GM19035 (cell line): Measurements from ENCODE around the gene KLHDC10.
"Not testable (repeated sequence)": the region's sequence is repeated elsewhere in the genome, so short reads cannot be mapped to it uniquely, and the experiment has no call there.

Source experiments
- ATAC-seq: cut with Tn5 transposase; IDR thresholded peaks from one replicate; pipeline ENCODE4 v1.9.1; 2021; ENCODE audit not compliant: unreplicated experiment

The KLHDC10 gene

DNA sequence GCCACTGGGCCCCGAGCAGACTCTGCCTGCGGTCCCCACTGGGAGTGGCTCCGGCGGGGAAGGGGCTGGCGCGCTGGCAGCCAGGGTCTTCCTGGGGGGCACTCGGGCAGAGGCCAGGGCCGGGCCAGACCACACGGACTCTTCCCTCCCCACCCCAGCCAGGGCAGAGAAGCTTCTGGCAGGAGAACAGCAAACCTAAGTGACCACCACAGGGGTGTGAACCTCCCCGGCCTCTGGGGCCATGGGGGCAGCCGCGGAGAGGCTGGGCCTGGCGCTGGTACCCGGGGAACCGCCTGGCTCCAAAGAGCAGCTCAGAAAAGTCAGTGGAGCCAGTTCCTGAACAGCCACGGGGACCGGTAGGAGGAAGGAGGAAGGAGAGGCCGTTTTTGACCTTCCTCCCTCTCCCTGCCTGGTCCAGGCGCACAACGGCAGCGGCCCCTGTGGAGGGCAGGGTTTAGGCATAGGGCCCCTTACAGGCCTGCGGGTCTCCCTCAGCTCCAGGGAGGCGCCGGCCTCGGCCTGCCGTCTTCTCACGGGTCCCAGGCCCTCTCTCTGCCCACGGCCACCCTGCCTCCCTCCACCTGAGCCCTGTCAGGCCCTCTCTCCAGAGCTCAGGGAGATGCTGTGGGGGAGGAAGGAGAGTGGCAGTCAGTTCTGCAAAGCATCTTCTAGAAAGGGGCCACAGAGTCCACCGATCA is 83.0 kb downstream of the KLHDC10 start:
- ATAC-seq: no peak

- ATAC-seq: no peak
Observed at GRCh38 chr7:130154131-130154500, 83.8 kb downstream of the KLHDC10 start.

DNA sequence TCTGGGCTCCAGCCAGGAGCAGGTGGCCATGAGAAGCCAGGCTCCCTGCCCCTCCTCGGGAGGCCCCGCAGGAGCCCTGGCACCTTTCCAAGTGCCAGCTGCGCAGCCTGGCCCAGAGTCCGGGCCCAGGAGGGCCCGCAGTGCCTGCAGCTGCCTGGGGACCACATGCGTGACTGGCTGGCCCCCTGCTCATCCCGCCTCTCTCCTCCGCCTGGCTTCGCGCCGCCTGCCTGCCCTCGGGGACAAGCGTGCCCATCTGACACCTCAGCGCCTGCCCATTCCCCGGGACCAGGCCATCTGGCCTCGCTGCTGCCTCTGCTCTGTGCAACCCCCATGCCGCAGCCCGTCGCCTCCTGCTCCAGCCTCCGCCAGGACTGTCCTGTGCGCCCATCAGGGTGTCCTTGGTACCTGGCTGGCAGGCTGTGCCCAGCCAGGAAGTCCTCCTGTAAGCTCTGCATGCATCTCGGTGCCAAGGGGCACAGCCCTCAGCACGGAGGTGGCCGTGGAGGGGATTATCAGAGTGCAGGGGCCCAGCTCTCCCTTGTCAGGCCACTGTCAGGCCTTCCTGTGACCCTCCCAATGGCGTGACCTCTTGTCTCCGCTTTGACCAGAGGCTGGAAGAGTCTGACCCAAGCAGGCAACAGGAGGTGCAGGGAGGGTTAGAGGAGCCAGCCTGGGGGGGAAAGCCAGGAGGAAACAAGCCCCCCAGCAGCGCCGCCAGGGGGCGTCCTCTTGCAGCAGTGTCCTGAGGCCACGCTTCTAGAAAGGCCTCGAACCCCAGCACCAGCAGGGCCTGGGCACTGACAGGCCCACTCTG is 84.4 kb downstream of the KLHDC10 start:
- ATAC-seq: no peak

- ATAC-seq: no peak
Observed at GRCh38 chr7:130156140-130156539, 85.8 kb downstream of the KLHDC10 start.

GRCh38 chr7:130157700-130158099 is 87.4 kb downstream of the KLHDC10 start:
- ATAC-seq: no peak

DNA sequence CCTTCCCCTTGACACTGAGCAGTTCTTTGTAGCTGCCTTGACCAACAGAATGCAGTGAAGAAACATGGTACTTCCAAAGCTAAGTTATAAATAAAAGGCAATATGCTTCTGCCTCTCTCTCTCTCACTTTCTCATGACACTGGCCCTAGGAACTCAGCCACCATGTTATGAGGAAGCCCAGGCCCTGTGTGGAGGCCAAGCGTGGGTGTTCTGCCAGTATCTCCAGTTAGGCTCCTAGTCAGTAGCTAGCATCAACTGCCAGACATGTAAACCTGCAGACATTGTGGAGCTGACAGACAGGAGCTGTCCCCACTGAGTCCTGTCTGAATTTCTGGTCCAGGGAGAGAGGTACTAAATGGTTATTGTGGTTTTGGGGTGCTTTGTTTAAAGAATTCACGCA is 89.7 kb downstream of the KLHDC10 start:
- no peak for ATAC-seq

DNA sequence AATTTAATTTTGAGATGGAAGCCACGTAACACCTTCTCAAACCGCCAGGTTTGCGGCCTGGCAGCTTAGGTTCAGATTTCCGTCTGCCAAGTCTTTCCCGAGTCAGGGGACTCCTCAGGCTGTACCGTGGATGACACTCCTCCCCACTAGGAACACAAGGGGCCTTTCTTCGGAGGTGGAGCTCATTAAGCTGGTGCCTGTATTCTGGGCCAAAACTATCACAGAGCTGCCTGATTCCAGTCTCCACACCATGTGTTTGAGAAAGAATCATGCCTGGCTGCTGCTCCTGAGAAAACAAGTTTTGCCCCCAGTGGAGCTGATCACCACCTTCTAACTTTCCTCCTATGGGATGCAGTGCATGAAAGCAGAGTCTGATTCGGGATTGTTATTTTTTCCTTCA is 90.1 kb downstream of the KLHDC10 start:
- no peak for ATAC-seq

DNA sequence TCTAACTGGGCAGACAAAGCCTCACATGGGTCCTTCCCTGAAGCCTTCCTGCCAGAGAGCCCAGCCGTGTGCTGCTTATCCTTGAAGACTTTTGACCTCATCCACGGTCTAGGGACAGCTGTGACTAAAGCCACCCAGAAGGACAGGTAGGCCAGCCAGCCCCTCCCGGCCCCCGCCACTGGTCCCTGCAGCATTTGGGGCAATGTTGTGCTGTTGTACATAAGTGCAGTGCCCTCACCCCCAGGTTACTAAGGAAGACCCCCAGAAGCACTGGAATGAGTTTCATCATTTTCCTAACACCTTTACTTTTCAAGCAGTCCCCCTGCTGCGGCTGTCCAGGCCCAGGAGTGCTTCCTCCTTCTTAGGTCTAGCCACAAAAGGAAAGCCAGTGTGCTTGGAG is 91.9 kb downstream of the KLHDC10 start:
- no peak for ATAC-seq

DNA sequence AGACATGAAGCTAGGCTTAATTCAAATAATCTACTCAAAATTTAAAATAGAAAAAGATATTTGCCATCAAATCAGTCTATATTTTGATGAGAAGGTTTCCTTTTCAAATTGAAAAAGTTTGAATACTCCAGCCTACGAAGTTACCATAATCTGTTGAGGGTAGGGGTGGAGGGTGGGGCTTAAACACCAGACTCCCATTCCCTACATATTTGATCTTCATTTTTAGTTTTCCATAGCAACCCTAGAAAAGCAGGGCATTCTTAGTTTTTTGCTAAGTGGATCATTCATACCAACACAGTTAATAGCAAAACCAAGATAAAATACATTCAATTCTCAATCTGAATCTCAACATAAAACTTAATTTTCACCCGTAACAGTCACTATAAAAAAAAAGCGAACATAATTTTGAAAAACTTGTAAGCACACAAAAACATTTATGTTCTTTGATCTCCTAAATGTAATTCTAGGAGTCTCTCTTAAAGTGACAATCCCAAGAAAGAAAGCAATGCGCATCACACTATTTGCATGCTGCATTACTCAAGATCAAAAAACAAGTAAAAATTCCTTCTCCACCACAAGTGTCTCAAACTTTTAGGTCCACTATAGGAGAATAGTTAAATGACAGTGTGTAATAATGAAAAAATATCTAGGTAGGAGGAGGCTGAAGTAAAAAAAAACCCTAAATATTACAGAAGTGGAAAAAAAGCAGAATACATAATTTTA is 104.1 kb downstream of the KLHDC10 start:
- no peak for ATAC-seq

DNA sequence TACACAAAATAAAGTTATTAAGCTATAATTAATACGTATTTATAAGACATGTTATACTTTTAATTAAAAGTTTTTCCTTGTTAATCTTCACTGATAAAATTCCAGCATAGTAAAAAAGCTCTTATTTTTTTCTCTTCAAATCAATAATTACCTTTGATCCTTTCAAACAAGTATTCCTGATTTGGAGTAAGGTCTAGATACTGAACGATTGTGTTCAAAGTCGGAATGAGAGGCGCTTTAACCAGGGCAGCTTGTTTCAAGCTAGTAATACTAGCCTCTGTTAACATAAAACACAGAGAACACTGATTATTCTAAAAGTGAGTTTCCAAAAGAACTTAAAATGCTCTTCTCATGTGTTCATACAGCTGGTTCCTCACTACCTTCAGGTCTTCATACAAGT is 107.9 kb downstream of the KLHDC10 start:
- ATAC-seq: no peak

GRCh38 chr7:130179631-130180030 is 109.3 kb downstream of the KLHDC10 start:
- no peak for ATAC-seq

DNA sequence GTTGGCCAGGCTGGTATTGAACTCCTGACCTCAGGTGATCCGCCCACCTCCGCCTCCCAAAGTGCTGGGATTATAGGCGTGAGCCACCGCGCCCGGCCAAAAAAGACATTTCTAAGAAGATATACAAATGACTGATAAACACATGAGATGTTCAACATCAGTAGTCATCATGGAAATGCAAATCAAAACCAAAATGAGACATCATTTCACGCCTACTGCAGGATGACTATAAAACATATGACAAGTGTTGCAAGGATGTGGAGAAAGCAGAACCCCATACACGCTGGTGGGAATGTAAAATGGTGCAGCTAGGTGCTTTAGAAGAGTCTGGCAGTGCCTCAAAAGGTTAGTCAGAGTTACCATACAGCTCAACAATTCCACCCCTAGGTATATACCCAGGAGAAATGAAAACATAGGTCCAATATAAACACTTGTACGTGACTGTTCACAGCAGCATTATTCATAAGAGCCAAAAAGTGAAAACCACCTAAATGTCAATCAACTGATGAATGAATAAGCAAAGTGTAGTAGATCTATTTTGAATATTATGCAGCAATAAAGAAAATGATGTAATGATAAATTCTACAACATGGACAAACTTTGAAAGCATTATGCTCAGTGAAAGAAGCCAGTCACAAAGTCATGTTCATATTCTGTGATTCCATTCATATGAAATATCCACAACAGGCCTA is 110.4 kb downstream of the KLHDC10 start:
- ATAC-seq: no peak

GRCh38 chr7:130181263-130181605 is 110.9 kb downstream of the KLHDC10 start:
- ATAC-seq: no peak

- peak; percentile 67 for ATAC-seq
Observed at GRCh38 chr7:130182990-130183389, 112.7 kb downstream of the KLHDC10 start.

- not testable (repeated sequence) for ATAC-seq
Observed at GRCh38 chr7:130184349-130184748, 114.0 kb downstream of the KLHDC10 start.
